ENCODE data around the gene LHFPL6.

The LHFPL6 gene

DNA sequence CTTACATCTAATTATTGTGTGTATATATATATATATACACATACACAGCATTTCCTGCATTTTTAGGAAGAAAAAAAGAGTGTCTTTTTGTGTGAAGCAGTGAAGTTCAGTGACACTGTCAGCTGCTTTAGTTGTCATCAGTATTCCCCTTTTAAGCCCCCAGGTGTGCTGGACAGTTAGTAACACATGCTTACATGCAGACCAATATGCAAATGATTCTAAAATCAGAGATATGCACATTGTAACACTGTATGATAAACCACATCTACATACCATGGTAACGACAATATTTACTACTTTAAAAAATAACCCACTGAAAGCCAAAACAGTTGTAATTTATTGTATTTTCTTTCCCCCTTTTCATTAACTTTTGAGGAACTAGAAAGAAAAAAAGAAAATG, 16.8 kb downstream of the LHFPL6 start:
- no peak for DNase-seq (ENCODE audit: low read depth)
- TF ChIP-seq, protein P1, sequence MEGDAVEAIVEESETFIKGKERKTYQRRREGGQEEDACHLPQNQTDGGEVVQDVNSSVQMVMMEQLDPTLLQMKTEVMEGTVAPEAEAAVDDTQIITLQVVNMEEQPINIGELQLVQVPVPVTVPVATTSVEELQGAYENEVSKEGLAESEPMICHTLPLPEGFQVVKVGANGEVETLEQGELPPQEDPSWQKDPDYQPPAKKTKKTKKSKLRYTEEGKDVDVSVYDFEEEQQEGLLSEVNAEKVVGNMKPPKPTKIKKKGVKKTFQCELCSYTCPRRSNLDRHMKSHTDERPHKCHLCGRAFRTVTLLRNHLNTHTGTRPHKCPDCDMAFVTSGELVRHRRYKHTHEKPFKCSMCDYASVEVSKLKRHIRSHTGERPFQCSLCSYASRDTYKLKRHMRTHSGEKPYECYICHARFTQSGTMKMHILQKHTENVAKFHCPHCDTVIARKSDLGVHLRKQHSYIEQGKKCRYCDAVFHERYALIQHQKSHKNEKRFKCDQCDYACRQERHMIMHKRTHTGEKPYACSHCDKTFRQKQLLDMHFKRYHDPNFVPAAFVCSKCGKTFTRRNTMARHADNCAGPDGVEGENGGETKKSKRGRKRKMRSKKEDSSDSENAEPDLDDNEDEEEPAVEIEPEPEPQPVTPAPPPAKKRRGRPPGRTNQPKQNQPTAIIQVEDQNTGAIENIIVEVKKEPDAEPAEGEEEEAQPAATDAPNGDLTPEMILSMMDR (IDR thresholded peaks at IDR 0.05; ENCODE audit: low read depth, low read length, missing control alignments), result no peak
- no peak overlapping the region for H3K4me3 ChIP-seq (ENCODE audit: low read depth, low read length)

DNA sequence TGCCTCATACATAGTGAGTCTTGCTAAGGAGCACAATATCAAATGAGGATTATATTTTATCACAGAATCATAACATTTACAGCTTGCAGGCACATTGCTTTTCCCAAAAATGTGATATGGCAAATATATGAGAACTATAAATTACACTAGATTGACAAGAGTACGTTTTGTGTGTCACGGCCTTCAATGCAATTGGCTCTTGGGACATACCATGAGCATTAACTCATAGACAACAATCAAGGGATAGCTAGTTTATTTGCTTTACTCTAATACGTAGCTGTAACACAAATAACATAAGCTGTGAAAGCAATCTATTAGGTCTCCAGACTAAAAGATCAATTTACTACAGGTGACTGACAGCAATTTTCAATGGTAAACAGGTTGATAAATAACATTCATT, 17.8 kb downstream of the LHFPL6 start:
- TF ChIP-seq, protein P1 (IDR thresholded peaks at IDR 0.05; ENCODE audit: low read depth, low read length, missing control alignments), result no peak
- DNase-seq (ENCODE audit: low read depth), result no peak
- no peak overlapping the region for H3K4me3 ChIP-seq (ENCODE audit: low read depth, low read length)

- no peak for DNase-seq (ENCODE audit: low read depth)
- TF ChIP-seq, protein P1 (IDR thresholded peaks at IDR 0.05; ENCODE audit: low read depth, low read length, missing control alignments), result no peak
- H3K4me3 ChIP-seq (ENCODE audit: low read depth, low read length), result no peak overlapping the region
These were observed 22.0 kb downstream of the LHFPL6 start for GRCh38 chr13:39580881-39581575.

DNA sequence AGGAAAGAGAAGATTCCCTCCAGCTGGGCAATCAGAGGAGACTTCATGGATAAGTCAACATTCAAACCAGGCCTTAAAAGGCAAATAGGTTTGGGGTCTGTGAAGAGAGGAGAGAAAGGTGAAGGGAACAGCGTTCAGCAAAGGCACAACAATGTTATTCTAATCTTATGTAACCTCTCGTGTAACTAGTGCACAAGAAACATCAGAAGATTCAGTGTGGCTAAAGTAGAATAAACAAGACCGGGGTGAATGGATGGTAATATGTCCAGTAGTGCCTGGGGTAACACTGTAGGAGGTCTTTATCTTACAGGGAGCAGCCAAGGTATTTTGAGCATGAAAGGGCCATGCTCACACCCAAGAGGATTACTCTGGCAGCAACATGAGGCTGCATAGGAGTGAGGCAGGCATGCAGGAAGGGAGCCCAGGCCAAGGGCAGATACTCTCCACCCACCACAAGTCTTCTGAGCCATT, 24.1 kb downstream of the LHFPL6 start:
- no peak for DNase-seq (ENCODE audit: low read depth)
- H3K4me3 ChIP-seq (ENCODE audit: low read depth, low read length), result no peak overlapping the region; the same call in 1 of the 2 replicates
- TF ChIP-seq, protein P1 (IDR thresholded peaks at IDR 0.05; ENCODE audit: low read depth, low read length, missing control alignments), result no peak

- no peak overlapping the region for H3K4me3 ChIP-seq (ENCODE audit: low read depth, low read length)
- TF ChIP-seq, protein P1 (IDR thresholded peaks at IDR 0.05; ENCODE audit: low read depth, low read length, missing control alignments), result no peak
- no peak for DNase-seq (ENCODE audit: low read depth)
These were observed 25.0 kb downstream of the LHFPL6 start for GRCh38 chr13:39577838-39578491.

- no peak overlapping the region for H3K4me3 ChIP-seq (ENCODE audit: low read depth, low read length)
These were observed 25.8 kb downstream of the LHFPL6 start for GRCh38 chr13:39577203-39577602.

More at GRCh38 chr13:39577203-39577602, 25.8 kb downstream of the LHFPL6 start:
- DNase-seq (ENCODE audit: low read depth), result no peak
- TF ChIP-seq, protein P1 (IDR thresholded peaks at IDR 0.05; ENCODE audit: low read depth, low read length, missing control alignments), result no peak
